ENCODE results near the gene PDE6H.

- TF ChIP-seq CTCF (IDR thresholded peaks at IDR 0.05) (no peak), POLR2A (IDR thresholded peaks at IDR 0.05) (no peak), POLR2AphosphoS5 (IDR thresholded peaks at IDR 0.05) (no peak), EP300 (IDR thresholded peaks at IDR 0.05) (no peak)
These were observed 2.6 kb downstream of the PDE6H start for GRCh38 chr12:14975457-14975856.

Data from sigmoid colon (tissue), 4 donors.